CD4-positive, alpha-beta T cell treated with Interleukin-10 for 1 hour (primary cell): ENCODE results near the gene ZSCAN1.
A peak's percentile ranks its signal among the peaks of the same experiment; 100 is the strongest.
"Not testable (repeated sequence)": the region's sequence is repeated elsewhere in the genome, so short reads cannot be mapped to it uniquely, and the experiment has no call there.

Experiments
- DNase-seq: peaks from one replicate; pipeline ENCODE4 v3.0.0-alpha.2; 2020

The ZSCAN1 gene

GRCh38 chr19:58033741-58034476 lies at the start of gene ZSCAN1:
ZSCAN1 (plus strand) TSS chr19:58034025; CDS start chr19:58037837, 3,812 bp downstream.
- peak; percentile 16 for DNase-seq

GRCh38 chr19:57992841-57993240 lies 41.0 kb upstream of the ZSCAN1 start:
- DNase-seq: no peak

- no peak for DNase-seq
Measured at GRCh38 chr19:58000677-58001076, 33.1 kb upstream of the ZSCAN1 start.

GRCh38 chr19:58001895-58002369 lies 31.9 kb upstream of the ZSCAN1 start:
- no peak for DNase-seq

GRCh38 chr19:58002384-58003173 lies 31.2 kb upstream of the ZSCAN1 start, which contains the start of gene ZNF606:
ZNF606 (minus strand) TSS chr19:58002820; CDS start chr19:58001319, 1,501 bp downstream.
- DNase-seq: peak; percentile 89

- no peak for DNase-seq
Measured at GRCh38 chr19:58003174-58003828, 30.5 kb upstream of the ZSCAN1 start.

GRCh38 chr19:58007285-58007684 lies 26.5 kb upstream of the ZSCAN1 start:
- DNase-seq: no peak

- not testable (repeated sequence) for DNase-seq
Measured at GRCh38 chr19:58008877-58009276, 24.9 kb upstream of the ZSCAN1 start.

GRCh38 chr19:58009301-58009665 lies 24.5 kb upstream of the ZSCAN1 start:
- DNase-seq: no peak

GRCh38 chr19:58009666-58010301 lies 24.0 kb upstream of the ZSCAN1 start:
- peak; percentile 71 for DNase-seq

- DNase-seq: no peak
Measured at GRCh38 chr19:58010507-58010906, 23.3 kb upstream of the ZSCAN1 start.

- no peak for DNase-seq
Measured at GRCh38 chr19:58014141-58014540, 19.7 kb upstream of the ZSCAN1 start.

- DNase-seq: no peak
Measured at GRCh38 chr19:58020129-58020528, 13.7 kb upstream of the ZSCAN1 start.

- DNase-seq: peak; percentile 58
Measured at GRCh38 chr19:58021541-58022282, 12.1 kb upstream of the ZSCAN1 start.

- DNase-seq: no peak
Measured at GRCh38 chr19:58022283-58022660, 11.6 kb upstream of the ZSCAN1 start.

GRCh38 chr19:58024661-58025060 lies 9.2 kb upstream of the ZSCAN1 start:
- no peak for DNase-seq

GRCh38 chr19:58034477-58034793 lies 610 bp downstream of the ZSCAN1 start:
- no peak for DNase-seq

GRCh38 chr19:58035863-58036262 lies 2.0 kb downstream of the ZSCAN1 start:
- DNase-seq: no peak

GRCh38 chr19:58037927-58038687 lies 4.3 kb downstream of the ZSCAN1 start:
- DNase-seq: no peak

- DNase-seq: no peak
Measured at GRCh38 chr19:58038688-58039204, 4.9 kb downstream of the ZSCAN1 start.

- no peak for DNase-seq
Measured at GRCh38 chr19:58040751-58041525, 7.1 kb downstream of the ZSCAN1 start.
